ENCODE measurements around the gene MRGPRG. TPM values are rescaled to one million over a fixed set of nuclear protein-coding genes. Genes with fewer than 3 reads are reported as not detected.

MRGPRG gene
- total RNA-seq, 1 donor from 2014 or later = not detected

DNA sequence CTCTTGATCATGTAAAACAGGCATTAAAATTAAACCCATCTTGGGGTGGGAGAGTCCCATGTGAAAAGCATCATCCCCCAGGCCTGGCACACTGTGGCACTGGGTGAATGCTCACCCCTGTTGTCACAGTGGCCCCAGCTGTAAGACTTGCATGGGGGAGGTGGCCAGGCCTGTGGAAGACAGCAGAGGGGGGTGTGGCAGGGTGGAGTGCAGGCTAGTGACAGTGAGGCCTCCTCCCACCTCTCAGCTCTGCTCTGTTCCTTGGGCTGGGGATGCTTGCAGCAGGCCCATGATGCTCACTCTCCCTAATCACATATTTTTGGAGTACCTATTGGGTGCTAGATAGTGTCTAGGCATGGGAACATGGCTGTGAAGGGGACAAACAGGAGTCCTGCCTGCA, 43.4 kb downstream of the MRGPRG start:
- peaks cover 3% of the 10 kb centered on the region for H3K9me3 ChIP-seq
- H3K4me3 ChIP-seq = no peak overlapping the region
- no peak for DNase-seq (ENCODE audit: extremely low spot score in 2 of 2)
- H3K4me1 ChIP-seq = peaks cover 2% of the 10 kb centered on the region
- TF ChIP-seq, protein P1, sequence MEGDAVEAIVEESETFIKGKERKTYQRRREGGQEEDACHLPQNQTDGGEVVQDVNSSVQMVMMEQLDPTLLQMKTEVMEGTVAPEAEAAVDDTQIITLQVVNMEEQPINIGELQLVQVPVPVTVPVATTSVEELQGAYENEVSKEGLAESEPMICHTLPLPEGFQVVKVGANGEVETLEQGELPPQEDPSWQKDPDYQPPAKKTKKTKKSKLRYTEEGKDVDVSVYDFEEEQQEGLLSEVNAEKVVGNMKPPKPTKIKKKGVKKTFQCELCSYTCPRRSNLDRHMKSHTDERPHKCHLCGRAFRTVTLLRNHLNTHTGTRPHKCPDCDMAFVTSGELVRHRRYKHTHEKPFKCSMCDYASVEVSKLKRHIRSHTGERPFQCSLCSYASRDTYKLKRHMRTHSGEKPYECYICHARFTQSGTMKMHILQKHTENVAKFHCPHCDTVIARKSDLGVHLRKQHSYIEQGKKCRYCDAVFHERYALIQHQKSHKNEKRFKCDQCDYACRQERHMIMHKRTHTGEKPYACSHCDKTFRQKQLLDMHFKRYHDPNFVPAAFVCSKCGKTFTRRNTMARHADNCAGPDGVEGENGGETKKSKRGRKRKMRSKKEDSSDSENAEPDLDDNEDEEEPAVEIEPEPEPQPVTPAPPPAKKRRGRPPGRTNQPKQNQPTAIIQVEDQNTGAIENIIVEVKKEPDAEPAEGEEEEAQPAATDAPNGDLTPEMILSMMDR (IDR thresholded peaks at IDR 0.05) = no peak
- no peak overlapping the region for H3K27ac ChIP-seq
- no peaks in the 10 kb centered on the region for H3K27me3 ChIP-seq
- intact Hi-C loops (cut with DNase I) = no loop called here
- H3K36me3 ChIP-seq = no peaks in the 10 kb centered on the region

DNA sequence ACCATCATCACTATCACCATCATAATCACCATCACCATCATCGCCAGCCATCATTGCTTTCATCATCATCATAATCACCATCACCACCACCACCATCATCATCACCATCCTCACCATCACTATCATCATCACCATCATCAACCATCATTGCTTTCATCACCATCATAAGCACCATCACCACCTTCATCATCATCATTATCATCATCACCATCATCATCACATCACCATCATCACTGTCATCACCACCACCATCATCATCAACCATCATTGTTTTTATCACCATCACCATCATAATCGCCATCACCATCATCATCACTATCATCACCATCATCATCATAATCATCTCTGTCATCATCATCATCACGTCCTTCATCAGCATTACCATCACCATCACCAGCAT, 44.2 kb downstream of the MRGPRG start:
- Histone ChIP-seq H3K27ac (no peak overlapping the region), H3K9me3 (peaks cover 3% of the 10 kb centered on the region), H3K4me3 (no peak overlapping the region), H3K4me1 (peaks cover 10% of the 10 kb centered on the region), H3K36me3 (no peaks in the 10 kb centered on the region), H3K27me3 (no peaks in the 10 kb centered on the region)
- TF ChIP-seq, protein P1 (IDR thresholded peaks at IDR 0.05) = no peak
- TF ChIP-seq POLR2A (IDR thresholded peaks at IDR 0.05) (no peak), POLR2AphosphoS5 (IDR thresholded peaks at IDR 0.05; ENCODE audit: insufficient read depth in 1 of 2, low read depth in 1 of 2) (no peak)
- intact Hi-C loops (cut with DNase I) = no loop called here
- no peak for DNase-seq (ENCODE audit: extremely low spot score in 2 of 2)

DNA sequence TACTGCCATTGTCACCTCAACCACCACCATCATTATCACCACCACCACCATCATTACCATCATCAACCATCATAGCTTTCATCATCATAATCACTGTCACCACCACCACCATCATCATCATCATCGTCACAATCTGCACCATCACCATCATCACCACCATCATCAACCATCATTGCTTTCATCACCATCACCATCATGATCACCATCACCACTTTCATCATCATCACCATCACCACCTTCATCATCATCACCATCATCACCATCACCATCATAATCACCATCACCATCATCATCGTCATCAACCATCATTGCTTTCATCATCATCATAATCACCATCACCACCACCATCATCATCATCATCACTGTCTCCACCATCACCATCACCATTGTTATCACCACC, 44.8 kb downstream of the MRGPRG start:
- intact Hi-C loops (cut with DNase I) = no loop called here
- no peaks in the 10 kb centered on the region for H3K27me3 ChIP-seq
- no peak for DNase-seq (ENCODE audit: extremely low spot score in 2 of 2)
- no peak for TF ChIP-seq POLR2AphosphoS5 (IDR thresholded peaks at IDR 0.05; ENCODE audit: insufficient read depth in 1 of 2, low read depth in 1 of 2)
- no peak for TF ChIP-seq POLR2A (IDR thresholded peaks at IDR 0.05)
- TF ChIP-seq, protein P1 (IDR thresholded peaks at IDR 0.05) = no peak
- peaks cover 3% of the 10 kb centered on the region for H3K9me3 ChIP-seq
- peaks cover 16% of the 10 kb centered on the region for H3K4me1 ChIP-seq
- H3K36me3 ChIP-seq = no peaks in the 10 kb centered on the region
- H3K4me3 ChIP-seq = no peak overlapping the region
- H3K27ac ChIP-seq = no peak overlapping the region

DNA sequence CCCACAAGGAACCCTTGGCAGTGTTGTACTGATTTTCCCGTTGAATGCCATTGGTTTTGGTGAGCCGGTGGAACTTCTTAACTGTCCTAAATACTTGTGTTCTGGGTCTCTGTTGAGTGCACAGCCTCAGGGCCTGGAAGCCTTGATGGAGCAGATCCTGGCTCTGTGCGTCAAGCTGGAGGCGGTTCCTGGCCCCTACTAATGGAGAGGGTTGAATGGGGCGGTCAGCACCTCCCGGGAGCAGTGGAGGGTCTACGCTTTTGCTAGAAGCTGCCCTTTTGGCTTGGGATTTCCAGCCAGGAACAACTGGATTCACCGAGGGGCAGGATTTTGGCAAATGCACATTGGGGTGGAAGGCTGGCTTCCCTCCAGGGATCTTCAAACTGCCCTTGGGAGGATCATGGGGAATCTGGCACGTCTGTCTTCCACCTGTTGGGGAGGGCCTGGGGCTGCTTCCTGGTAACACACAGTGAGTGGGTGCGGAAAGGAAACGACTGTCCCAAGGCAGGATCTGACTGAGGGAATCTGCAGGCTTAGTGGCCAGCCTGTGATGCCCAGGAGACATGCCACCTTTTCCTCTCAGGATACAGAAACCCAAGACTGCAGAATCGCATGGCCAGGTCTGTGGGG, 46.6 kb downstream of the MRGPRG start:
- intact Hi-C loops (cut with DNase I) = no loop called here
- DNase-seq (ENCODE audit: extremely low spot score in 2 of 2) = no peak
- Histone ChIP-seq H3K4me1 (peaks cover 18% of the 10 kb centered on the region), H3K27ac (no peak overlapping the region), H3K9me3 (peaks cover 3% of the 10 kb centered on the region), H3K27me3 (no peaks in the 10 kb centered on the region), H3K4me3 (no peak overlapping the region), H3K36me3 (no peaks in the 10 kb centered on the region)
- TF ChIP-seq, protein P1 (IDR thresholded peaks at IDR 0.05) = no peak
- no peak for TF ChIP-seq POLR2A (IDR thresholded peaks at IDR 0.05)
- no peak for TF ChIP-seq POLR2AphosphoS5 (IDR thresholded peaks at IDR 0.05; ENCODE audit: insufficient read depth in 1 of 2, low read depth in 1 of 2)

DNA sequence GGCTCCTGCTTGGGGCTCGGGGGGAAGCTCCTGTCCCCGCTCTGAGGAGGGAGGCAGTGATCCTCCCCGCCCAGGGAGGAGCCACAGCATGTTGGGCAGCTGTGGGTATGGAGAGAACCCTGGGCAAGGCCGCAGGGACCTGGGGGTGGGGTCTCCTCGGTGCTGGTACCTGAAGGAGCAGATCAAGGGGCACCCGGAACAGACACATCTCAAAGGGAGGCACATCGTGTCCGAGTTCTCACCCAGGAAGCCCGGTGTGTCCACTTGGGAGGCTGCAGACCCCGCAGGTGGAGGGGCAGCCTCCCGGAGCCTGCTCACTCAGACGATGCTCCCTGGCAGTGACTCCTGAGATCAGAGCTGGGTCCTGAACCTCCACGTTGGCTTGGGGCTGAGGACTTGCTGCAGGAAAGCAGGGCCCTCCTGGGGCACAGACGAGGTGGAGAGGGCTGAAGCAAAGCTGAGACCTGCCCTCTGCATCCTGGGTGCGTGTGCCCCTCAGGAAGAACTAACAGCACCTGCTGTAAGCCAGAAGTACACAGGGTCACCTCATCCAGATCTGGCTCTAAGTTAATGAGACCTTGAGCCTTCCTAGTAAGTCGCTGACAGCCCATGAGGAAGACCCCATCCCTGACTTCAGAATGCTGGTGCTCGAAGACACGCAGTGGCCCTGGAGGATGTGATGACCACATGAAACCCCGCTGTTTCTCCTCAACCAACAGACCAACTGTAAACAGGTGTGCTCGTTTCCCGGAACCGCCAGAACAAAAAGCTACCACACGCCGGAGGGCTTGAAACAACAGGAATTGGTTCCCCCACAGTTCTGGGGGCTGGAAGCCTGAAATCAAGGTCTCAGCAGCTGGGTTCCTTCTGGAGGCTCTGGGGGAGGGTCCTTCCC, 47.6 kb downstream of the MRGPRG start:
- Histone ChIP-seq H3K9me3 (peaks cover 3% of the 10 kb centered on the region), H3K27ac (no peak overlapping the region), H3K4me1 (peaks cover 19% of the 10 kb centered on the region), H3K4me3 (no peak overlapping the region), H3K27me3 (no peaks in the 10 kb centered on the region), H3K36me3 (no peaks in the 10 kb centered on the region)
- TF ChIP-seq POLR2A (IDR thresholded peaks at IDR 0.05) (no peak), POLR2AphosphoS5 (IDR thresholded peaks at IDR 0.05; ENCODE audit: insufficient read depth in 1 of 2, low read depth in 1 of 2) (no peak)
- TF ChIP-seq, protein P1 (IDR thresholded peaks at IDR 0.05) = no peak
- intact Hi-C loops (cut with DNase I) = no loop called here
- DNase-seq (ENCODE audit: extremely low spot score in 2 of 2) = no peak

All from vagina (tissue), 2 donors.